PFSK-1 (cell line): ENCODE measurements around the gene NRXN3.

Experiments used
- FOXP2 ChIP-seq: optimal IDR thresholded peaks from 2 replicates; pipeline ENCODE3; 2011; ENCODE audit warnings: borderline replicate concordance, control low read depth, inconsistent platforms; ENCODE audit not compliant: insufficient read depth; ENCODE audit errors: extremely low read length, extremely low read depth
- POLR2AphosphoS5 ChIP-seq: IDR thresholded peaks from 2 replicates; pipeline ENCODE4 v1.6.1; 2012; ENCODE audit warnings: low read depth, mild to moderate bottlenecking, control low read depth, low read length, moderate library complexity
- REST ChIP-seq, 2 experiments: IDR thresholded peaks; 2 replicates each; pipeline versions ENCODE4 v1.6.1 to v1.8.0; 2011 to 2012; ENCODE audit warnings: low read depth in 2 of 2, low read length in 2 of 2, control low read depth in 1 of 2, inconsistent platforms in 1 of 2, mild to moderate bottlenecking in 1 of 2, moderate library complexity in 1 of 2; ENCODE audit not compliant: insufficient read depth in 1 of 2
- SIN3A ChIP-seq: IDR thresholded peaks from 2 replicates; pipeline ENCODE4 v1.6.1; 2012; ENCODE audit warnings: mild to moderate bottlenecking, low read length, moderate library complexity, borderline replicate concordance; ENCODE audit not compliant: insufficient read depth
- TAF1 ChIP-seq: IDR thresholded peaks from 2 replicates; pipeline ENCODE4 v1.6.1; 2012; ENCODE audit warnings: low read length, control low read depth, borderline replicate concordance; ENCODE audit not compliant: insufficient read depth

NRXN3 gene

GRCh38 chr14:79193689-79194477 is 1023.7 kb downstream of the NRXN3 start:
- TF ChIP-seq POLR2AphosphoS5: no peak
- no peak for TF ChIP-seq REST (IDR thresholded peaks at IDR 0.05; ENCODE audit: insufficient read depth in 1 of 2, low read depth in 2 of 2, low read length in 2 of 2)
- TF ChIP-seq FOXP2: no peak
- no peak for TF ChIP-seq SIN3A
- no peak for TF ChIP-seq TAF1

- TF ChIP-seq POLR2AphosphoS5 (no peak), FOXP2 (no peak), SIN3A (no peak), TAF1 (no peak), REST (IDR thresholded peaks at IDR 0.05; ENCODE audit: insufficient read depth in 1 of 2, low read depth in 2 of 2, low read length in 2 of 2) (no peak)
These were observed 1026.0 kb downstream of the NRXN3 start for GRCh38 chr14:79196216-79196615.

- TF ChIP-seq TAF1 (no peak), REST (IDR thresholded peaks at IDR 0.05; ENCODE audit: insufficient read depth in 1 of 2, low read depth in 2 of 2, low read length in 2 of 2) (no peak), POLR2AphosphoS5 (no peak), FOXP2 (no peak), SIN3A (no peak)
These were observed 1027.3 kb downstream of the NRXN3 start for GRCh38 chr14:79197516-79197915.

- TF ChIP-seq TAF1: no peak
- no peak for TF ChIP-seq FOXP2
- no peak for TF ChIP-seq REST (IDR thresholded peaks at IDR 0.05; ENCODE audit: insufficient read depth in 1 of 2, low read depth in 2 of 2, low read length in 2 of 2)
- TF ChIP-seq SIN3A: no peak
These were observed 1029.0 kb downstream of the NRXN3 start for GRCh38 chr14:79199217-79199616.
